ENCODE data around the gene TMEM270.

The TMEM270 gene

GRCh38 chr7:73909051-73909941 lies 48.3 kb downstream of the TMEM270 start:
- no peak for DNase-seq

GRCh38 chr7:73909996-73910395 lies 49.0 kb downstream of the TMEM270 start:
- DNase-seq: no peak

GRCh38 chr7:73912223-73912622 lies 51.3 kb downstream of the TMEM270 start:
- DNase-seq: no peak
